A673 (cell line): ENCODE measurements around the gene MLXIP.

Experiments used
- EZH2 ChIP-seq: fragments of 200-600 bp; sonication (generic); IDR thresholded peaks from 2 replicates; pipeline ENCODE4 v1.6.1; 2017; ENCODE audit warnings: borderline replicate concordance, low read depth, mild to moderate bottlenecking, mixed read lengths, antibody characterized with exemption, low read length; ENCODE audit not compliant: poor library complexity, severe bottlenecking
- TF ChIP-seq, protein P1 (sequence below): fragments of 300-800, 200-600 bp; sonication (generic); conservative IDR thresholded peaks from 2 replicates; pipeline ENCODE4 v1.5.1; 2017; ENCODE audit warnings: low read depth, mild to moderate bottlenecking, antibody characterized with exemption, low read length, moderate library complexity, mixed read lengths

DNA sequence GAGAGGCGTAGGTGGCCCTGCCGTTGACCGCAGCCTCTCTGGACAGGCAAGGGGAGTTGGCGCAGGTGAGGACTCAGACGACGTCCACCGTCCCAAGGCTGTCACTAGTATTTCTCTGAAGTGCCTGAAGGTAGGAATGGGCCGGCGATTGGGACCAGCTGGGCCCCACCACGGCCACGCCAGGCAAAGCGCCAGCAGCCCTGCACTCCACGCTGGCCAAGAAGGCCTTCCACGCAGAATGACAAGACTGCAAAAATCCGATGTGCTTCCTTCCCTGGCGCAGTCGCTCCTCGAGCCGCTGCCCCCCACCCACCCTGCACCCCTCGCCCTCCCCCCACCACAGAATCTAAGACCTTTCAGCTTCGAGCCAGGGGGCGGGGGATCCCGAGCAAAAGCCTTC, 17.3 kb upstream of the MLXIP start:
- TF ChIP-seq, protein P1, sequence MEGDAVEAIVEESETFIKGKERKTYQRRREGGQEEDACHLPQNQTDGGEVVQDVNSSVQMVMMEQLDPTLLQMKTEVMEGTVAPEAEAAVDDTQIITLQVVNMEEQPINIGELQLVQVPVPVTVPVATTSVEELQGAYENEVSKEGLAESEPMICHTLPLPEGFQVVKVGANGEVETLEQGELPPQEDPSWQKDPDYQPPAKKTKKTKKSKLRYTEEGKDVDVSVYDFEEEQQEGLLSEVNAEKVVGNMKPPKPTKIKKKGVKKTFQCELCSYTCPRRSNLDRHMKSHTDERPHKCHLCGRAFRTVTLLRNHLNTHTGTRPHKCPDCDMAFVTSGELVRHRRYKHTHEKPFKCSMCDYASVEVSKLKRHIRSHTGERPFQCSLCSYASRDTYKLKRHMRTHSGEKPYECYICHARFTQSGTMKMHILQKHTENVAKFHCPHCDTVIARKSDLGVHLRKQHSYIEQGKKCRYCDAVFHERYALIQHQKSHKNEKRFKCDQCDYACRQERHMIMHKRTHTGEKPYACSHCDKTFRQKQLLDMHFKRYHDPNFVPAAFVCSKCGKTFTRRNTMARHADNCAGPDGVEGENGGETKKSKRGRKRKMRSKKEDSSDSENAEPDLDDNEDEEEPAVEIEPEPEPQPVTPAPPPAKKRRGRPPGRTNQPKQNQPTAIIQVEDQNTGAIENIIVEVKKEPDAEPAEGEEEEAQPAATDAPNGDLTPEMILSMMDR: no peak
- no peak for TF ChIP-seq EZH2
